IMR-90 (cell line): Measurements from ENCODE around the gene C15orf39. TPM values are rescaled to one million over a fixed set of nuclear protein-coding genes. Genes with fewer than 3 reads are reported as not detected.

Source experiments
- ATAC-seq: fragments of 200-7000 bp; cut with Tn5 transposase; 2 replicates; pipeline ENCODE4 v1.9.1; 2020; ENCODE audit warnings: low read depth, mild to moderate bottlenecking, moderate library complexity
- BruUV-seq: library from RNA; stranded (reverse); fragments of 400-500 nt; replicated peaks from 2 replicates; lab custom pipeline; 2021; lab: Mats Ljungman, UMichigan
- CTCF ChIA-PET: fragments of 300-600 bp; formaldehyde crosslinking; extraction: SDS; loops from one replicate; lab custom pipeline; 2021; ENCODE audit warnings: antibody characterized with exemption; lab: Yijun Ruan, JAX
- POLR2A ChIA-PET: fragments of 300-600 bp; sonication (Branson Sonifier 250); formaldehyde crosslinking; loops from one replicate; lab custom pipeline; 2022; ENCODE audit warnings: antibody characterized with exemption; ENCODE audit not compliant: unreplicated experiment; lab: Charles Lee
- DNase-seq: peaks from one replicate; pipeline ENCODE4 v3.0.0; 2013
- H2AFZ ChIP-seq: replicated peaks from 2 replicates; pipeline ENCODE3; 2013; ENCODE audit warnings: low read length, mild to moderate bottlenecking; ENCODE audit not compliant: poor library complexity
- H2AK5ac ChIP-seq: 2 replicates; pipeline ENCODE4 v1.6.1; 2013; ENCODE audit warnings: low read depth, low read length, inconsistent platforms
- H2AK9ac ChIP-seq: replicated peaks from 2 replicates; pipeline ENCODE3; 2013; ENCODE audit warnings: mild to moderate bottlenecking, low read depth, low read length, moderate library complexity; ENCODE audit not compliant: poor library complexity
- H2BK120ac ChIP-seq: 2 replicates; pipeline ENCODE4 v1.6.1; 2013; ENCODE audit warnings: low read depth, low read length, inconsistent platforms
- H2BK15ac ChIP-seq: 3 replicates; pipeline ENCODE4 v1.6.1; 2013; ENCODE audit warnings: low read depth, low read length, inconsistent platforms
- H2BK20ac ChIP-seq: 2 replicates; pipeline ENCODE4 v1.6.1; 2013; ENCODE audit warnings: low read depth, mild to moderate bottlenecking, inconsistent platforms, low read length, moderate library complexity
- H2BK5ac ChIP-seq: 2 replicates; pipeline ENCODE4 v1.6.1; 2013; ENCODE audit warnings: mild to moderate bottlenecking, low read depth, low read length, inconsistent platforms; ENCODE audit not compliant: poor library complexity, severe bottlenecking
- H3K14ac ChIP-seq: replicated peaks from 2 replicates; pipeline ENCODE4 v1.6.1; 2013; ENCODE audit warnings: low read depth, low read length, inconsistent platforms
- H3K18ac ChIP-seq: 2 replicates; pipeline ENCODE4 v1.6.1; 2013; ENCODE audit warnings: low read depth, low read length, control low read depth
- H3K23ac ChIP-seq: 2 replicates; pipeline ENCODE4 v1.6.1; 2013; ENCODE audit warnings: low read depth, low read length, inconsistent platforms
- H3K27ac ChIP-seq: 2 replicates; pipeline ENCODE4 v1.5.1; 2013; ENCODE audit warnings: mild to moderate bottlenecking, control low read depth, low read length; ENCODE audit not compliant: insufficient read depth
- H3K27me3 ChIP-seq: 2 replicates; pipeline ENCODE4 v1.6.1; 2013; ENCODE audit warnings: low read length; ENCODE audit not compliant: control insufficient read depth, insufficient read depth
- H3K36me3 ChIP-seq: 2 replicates; pipeline ENCODE4 v1.6.1; 2013; ENCODE audit warnings: low read length, mixed read lengths; ENCODE audit not compliant: control insufficient read depth, insufficient read depth
- H3K4ac ChIP-seq: 2 replicates; pipeline ENCODE4 v1.6.1; 2013; ENCODE audit warnings: low read depth, low read length, inconsistent platforms
- H3K4me1 ChIP-seq: 2 replicates; pipeline ENCODE4 v1.6.1; 2013; ENCODE audit warnings: low read length, mixed read lengths; ENCODE audit not compliant: control insufficient read depth, insufficient read depth
- H3K4me2 ChIP-seq: 2 replicates; pipeline ENCODE4 v1.6.1; 2013; ENCODE audit warnings: low read depth, mild to moderate bottlenecking, control low read depth, low read length, moderate library complexity
- H3K4me3 ChIP-seq: 2 replicates; pipeline ENCODE4 v1.5.1; 2013; ENCODE audit warnings: low read depth, mild to moderate bottlenecking, control low read depth, low read length, moderate library complexity; ENCODE audit not compliant: insufficient read depth
- H3K56ac ChIP-seq: 2 replicates; pipeline ENCODE4 v1.6.1; 2013; ENCODE audit warnings: low read length, inconsistent platforms; ENCODE audit not compliant: insufficient read depth; ENCODE audit errors: extremely low read depth
- H3K79me1 ChIP-seq, 2 experiments: 2 replicates each; pipeline ENCODE4 v1.6.1; 2013; ENCODE audit warnings: low read length in 2 of 2, inconsistent platforms in 1 of 2, low read depth in 1 of 2
- H3K9ac ChIP-seq: 2 replicates; pipeline ENCODE4 v1.6.1; 2013; ENCODE audit warnings: low read depth, low read length, control low read depth
- H3K9me1 ChIP-seq: 2 replicates; pipeline ENCODE4 v1.6.1; 2013; ENCODE audit warnings: low read length, inconsistent platforms; ENCODE audit not compliant: insufficient read depth
- H3K9me3 ChIP-seq: 2 replicates; pipeline ENCODE4 v1.6.1; 2013; ENCODE audit warnings: low read length; ENCODE audit not compliant: control insufficient read depth, insufficient read depth
- H4K20me1 ChIP-seq: 2 replicates; pipeline ENCODE4 v1.6.1; 2013; ENCODE audit warnings: low read length, inconsistent platforms; ENCODE audit not compliant: insufficient read depth
- H4K5ac ChIP-seq: 2 replicates; pipeline ENCODE4 v1.6.1; 2013; ENCODE audit warnings: mild to moderate bottlenecking, low read depth, low read length, control low read depth
- H4K8ac ChIP-seq, 2 experiments: 2 replicates each; pipeline ENCODE4 v1.6.1; 2013; ENCODE audit warnings: low read depth in 2 of 2, low read length in 2 of 2, control low read depth in 1 of 2, inconsistent platforms in 1 of 2
- H4K91ac ChIP-seq: 2 replicates; pipeline ENCODE4 v1.6.1; 2013; ENCODE audit warnings: low read depth, low read length, inconsistent platforms; ENCODE audit not compliant: insufficient read depth
- BHLHE40 ChIP-seq: fragments of 150-350 bp; IDR thresholded peaks from 2 replicates; pipeline ENCODE4 v1.6.1; 2016; ENCODE audit warnings: mild to moderate bottlenecking, low read depth, low read length
- CEBPB ChIP-seq: IDR thresholded peaks from 2 replicates; pipeline ENCODE4 v1.6.1; 2012; ENCODE audit warnings: low read depth, low read length, improper control_type of control experiment
- CHD1 ChIP-seq: IDR thresholded peaks from 2 replicates; pipeline ENCODE4 v1.6.1; 2012; ENCODE audit warnings: low read depth, low read length, improper control_type of control experiment
- FOS ChIP-seq: fragments of 150-350 bp; IDR thresholded peaks from 2 replicates; pipeline ENCODE4 v1.6.1; 2016; ENCODE audit warnings: low read depth, low read length
- MAZ ChIP-seq: IDR thresholded peaks from 2 replicates; pipeline ENCODE4 v1.6.1; 2012; ENCODE audit warnings: low read depth, mild to moderate bottlenecking, low read length, improper control_type of control experiment, moderate library complexity, borderline replicate concordance
- MXI1 ChIP-seq: IDR thresholded peaks from 2 replicates; pipeline ENCODE4 v1.6.1; 2012; ENCODE audit warnings: low read depth, mild to moderate bottlenecking, low read length, moderate library complexity, borderline replicate concordance
- NFE2L2 ChIP-seq: fragments of 150-350 bp; IDR thresholded peaks from 2 replicates; pipeline ENCODE4 v1.6.1; 2016; ENCODE audit warnings: low read depth, mild to moderate bottlenecking, low read length
- POLR2A ChIP-seq: IDR thresholded peaks from 2 replicates; pipeline ENCODE4 v1.6.1; 2012; ENCODE audit warnings: mild to moderate bottlenecking, low read depth, low read length
- RAD21 ChIP-seq: IDR thresholded peaks from 2 replicates; pipeline ENCODE4 v1.6.1; 2012; ENCODE audit warnings: low read length, improper control_type of control experiment
- RCOR1 ChIP-seq: IDR thresholded peaks from 2 replicates; pipeline ENCODE4 v1.6.1; 2012; ENCODE audit warnings: mild to moderate bottlenecking, low read length, improper control_type of control experiment; ENCODE audit not compliant: insufficient replicate concordance
- SMC3 ChIP-seq: fragments of 150-350 bp; IDR thresholded peaks from 2 replicates; pipeline ENCODE4 v1.6.1; 2016; ENCODE audit warnings: low read depth, mild to moderate bottlenecking, antibody characterized with exemption, low read length, moderate library complexity
- WGBS, 2 experiments: methylation state at CpG; one replicate each; pipeline versions ENCODE4 v1.1.5 to v1.1.7; 2013; ENCODE audit warnings: missing lambda C conversion rate in 2 of 2; ENCODE audit not compliant: insufficient read length in 1 of 2; ENCODE audit errors: extremely low coverage in 2 of 2; 5-methylcytosine and 5-hydroxymethylcytosine counted together
- dilution Hi-C: fragments of 300-500 bp; cut with HindIII; formaldehyde crosslinking; loops from one replicate; pipeline ENCODE4 v1.14.3; 2018; ENCODE audit warnings: low sequenced_read_pairs; ENCODE audit not compliant: unreplicated experiment
- in situ Hi-C: fragments of 300-500 bp; cut with MboI; formaldehyde crosslinking; loops from 3 replicates; pipeline ENCODE4 v1.14.3; 2019; ENCODE audit warnings: low sequenced_read_pairs, inconsistent platforms, mixed read lengths
- intact Hi-C: fragments of 100-400 bp; cut with micrococcal nuclease; formaldehyde crosslinking; loops from 2 replicates; pipeline ENCODE4 v1.10.0; 2022
- polyA plus RNA-seq, 3 experiments: library from polyadenylated mRNA; depleted of rRNA; stranded (reverse); fragments of >200 nt; gene quantifications; 2 replicates each; pipeline ENCODE4 v1.2.3, GENCODE V29; 2012; ENCODE audit warnings: low replicate concordance in 1 of 3
- total RNA-seq: library from RNA; depleted of rRNA; stranded (reverse); fragments of >200 nt; gene quantifications from 2 replicates; pipeline ENCODE4 v1.2.3, GENCODE V29; 2012
- TF ChIP-seq, protein P1 (sequence below): fragments of 150-350 bp; IDR thresholded peaks from 2 replicates; pipeline ENCODE4 v1.6.1; 2016; ENCODE audit warnings: low read depth, mild to moderate bottlenecking, low read length, moderate library complexity, borderline replicate concordance
- TF ChIP-seq, protein P2 (sequence below): conservative IDR thresholded peaks from 2 replicates; pipeline ENCODE4 v1.5.1; 2012; ENCODE audit warnings: mild to moderate bottlenecking, low read depth, low read length, improper control_type of control experiment

C15orf39 gene
- total and polyA plus RNA-seq, 2 of the 4 experiments (the other 2 are of a cell fraction), result 1.3 to 5.7 TPM

DNA sequence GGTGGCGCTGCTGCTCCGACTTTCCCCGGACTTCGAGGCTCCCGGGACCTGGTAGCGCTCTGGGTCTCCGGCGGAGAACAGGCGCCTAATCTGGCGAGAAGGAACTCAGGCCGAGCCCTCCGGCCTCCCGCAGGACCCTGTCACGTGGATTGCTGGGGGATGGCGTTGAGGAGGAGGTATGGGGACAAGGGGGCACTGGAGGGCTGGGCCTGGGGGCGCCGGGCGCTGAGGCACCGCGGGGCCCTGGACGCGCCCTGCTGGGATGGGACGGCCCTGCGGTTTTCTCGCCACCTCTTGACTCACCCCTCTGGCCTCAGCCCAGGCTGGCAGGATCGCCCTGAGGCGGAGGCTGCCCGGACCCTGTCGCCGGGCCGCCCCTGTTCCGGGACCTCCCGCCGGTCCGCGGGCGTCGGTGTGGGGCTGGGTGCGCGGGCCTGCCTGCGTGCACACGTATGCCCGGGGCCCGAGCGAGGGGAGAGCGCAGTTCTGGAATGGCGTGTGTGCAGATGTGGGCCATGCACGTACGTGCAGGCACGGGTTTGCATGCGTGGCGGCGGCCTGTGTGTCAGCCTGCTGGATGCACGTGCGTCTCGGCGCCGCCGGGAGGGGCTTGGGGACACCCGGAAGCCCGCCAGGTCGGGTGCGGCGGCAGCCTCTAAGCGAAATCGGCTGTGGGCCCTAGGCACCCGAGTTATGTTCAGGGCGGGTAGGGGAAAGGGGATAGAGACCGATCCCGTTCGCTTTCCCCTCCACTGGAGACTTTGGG, 752 bp downstream of the C15orf39 start:
- Histone ChIP-seq H3K79me1 (peaks cover 6 to 47% of the 10 kb centered on the region in 2 experiments; a peak in 3 of 4 replicates), H3K4me1 (peaks cover 8% of the 10 kb centered on the region; the same call in 1 of the 2 replicates), H2BK20ac (no peak overlapping the region), H3K4me2 (peak overlapping the region; percentile 80), H2BK120ac (peak overlapping the region; percentile 69), H2BK5ac (peak overlapping the region; percentile 81), H3K4me3 (peak overlapping the region; percentile 97), H3K9me3 (no peaks in the 10 kb centered on the region), H3K36me3 (peaks cover 12% of the 10 kb centered on the region; the same call in 1 of the 2 replicates), H3K9me1 (no peaks in the 10 kb centered on the region), H4K20me1 (peaks cover 51% of the 10 kb centered on the region), H2AK5ac (peak overlapping the region; percentile 91), H4K8ac (peak overlapping the region; percentile 61 to 74; a peak in 3 of 4 replicates), H3K9ac (peak overlapping the region; percentile 94), H2AFZ (peak overlapping the region; percentile 98), H3K56ac (peak overlapping the region; percentile 82), H3K18ac (peak overlapping the region; percentile 52), H3K27me3 (peaks cover 16% of the 10 kb centered on the region), H2BK15ac (no peak overlapping the region), H3K4ac (peak overlapping the region; percentile 57), H4K5ac (peak overlapping the region; percentile 53), H3K23ac (peak overlapping the region; percentile 73; the same call in 1 of the 2 replicates), H2AK9ac (peak overlapping the region; percentile 86), H3K27ac (peak overlapping the region; percentile 91), H4K91ac (peak overlapping the region; percentile 80), H3K14ac (peak overlapping the region; percentile 64)
- in situ Hi-C loops (loop anchor here (5.0 kb wide), 1 partner anchor 175 kb away; no protein-coding TSS in a partner anchor), intact Hi-C loops (loop anchor here (1.0 to 5.0 kb wide), 2 partner anchors 159 to 430 kb away; no protein-coding TSS in a partner anchor), dilution Hi-C loops (no loop called here)
- 0% methylated on average over 24 of the region's 71 CpGs; no CpG with 5 or more reads in 1 of the 2 experiments for WGBS, 2 experiments
- ChIA-PET POLR2A (interaction anchor here (1.2 to 1.3 kb wide), 2 partner anchors 159 to 173 kb away, joined by 3 to 8 read pairs; no protein-coding TSS in a partner anchor), CTCF (interaction anchor here (0.8 to 2.0 kb wide), 2 partner anchors 159 to 168 kb away, joined by 4 to 12 read pairs; no protein-coding TSS in a partner anchor)
- peak; percentile 46 for ATAC-seq
- BruUV-seq, result no TSS peak
- peak; percentile 86 for DNase-seq
- TF ChIP-seq, protein P1, sequence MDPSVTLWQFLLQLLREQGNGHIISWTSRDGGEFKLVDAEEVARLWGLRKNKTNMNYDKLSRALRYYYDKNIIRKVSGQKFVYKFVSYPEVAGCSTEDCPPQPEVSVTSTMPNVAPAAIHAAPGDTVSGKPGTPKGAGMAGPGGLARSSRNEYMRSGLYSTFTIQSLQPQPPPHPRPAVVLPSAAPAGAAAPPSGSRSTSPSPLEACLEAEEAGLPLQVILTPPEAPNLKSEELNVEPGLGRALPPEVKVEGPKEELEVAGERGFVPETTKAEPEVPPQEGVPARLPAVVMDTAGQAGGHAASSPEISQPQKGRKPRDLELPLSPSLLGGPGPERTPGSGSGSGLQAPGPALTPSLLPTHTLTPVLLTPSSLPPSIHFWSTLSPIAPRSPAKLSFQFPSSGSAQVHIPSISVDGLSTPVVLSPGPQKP, result no peak
- no peak for TF ChIP-seq CEBPB
- no peak for TF ChIP-seq RAD21
- peak; percentile 93 for TF ChIP-seq MXI1
- TF ChIP-seq, protein P2, sequence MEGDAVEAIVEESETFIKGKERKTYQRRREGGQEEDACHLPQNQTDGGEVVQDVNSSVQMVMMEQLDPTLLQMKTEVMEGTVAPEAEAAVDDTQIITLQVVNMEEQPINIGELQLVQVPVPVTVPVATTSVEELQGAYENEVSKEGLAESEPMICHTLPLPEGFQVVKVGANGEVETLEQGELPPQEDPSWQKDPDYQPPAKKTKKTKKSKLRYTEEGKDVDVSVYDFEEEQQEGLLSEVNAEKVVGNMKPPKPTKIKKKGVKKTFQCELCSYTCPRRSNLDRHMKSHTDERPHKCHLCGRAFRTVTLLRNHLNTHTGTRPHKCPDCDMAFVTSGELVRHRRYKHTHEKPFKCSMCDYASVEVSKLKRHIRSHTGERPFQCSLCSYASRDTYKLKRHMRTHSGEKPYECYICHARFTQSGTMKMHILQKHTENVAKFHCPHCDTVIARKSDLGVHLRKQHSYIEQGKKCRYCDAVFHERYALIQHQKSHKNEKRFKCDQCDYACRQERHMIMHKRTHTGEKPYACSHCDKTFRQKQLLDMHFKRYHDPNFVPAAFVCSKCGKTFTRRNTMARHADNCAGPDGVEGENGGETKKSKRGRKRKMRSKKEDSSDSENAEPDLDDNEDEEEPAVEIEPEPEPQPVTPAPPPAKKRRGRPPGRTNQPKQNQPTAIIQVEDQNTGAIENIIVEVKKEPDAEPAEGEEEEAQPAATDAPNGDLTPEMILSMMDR, result no peak
- TF ChIP-seq MAZ, result no peak; the same call in 1 of the 2 replicates
- TF ChIP-seq FOS, result peak; percentile 29; the same call in 1 of the 2 replicates
- peak; percentile 99 for TF ChIP-seq BHLHE40
- no peak; the same call in 1 of the 2 replicates for TF ChIP-seq SMC3
- peak; percentile 61 for TF ChIP-seq POLR2A
- peak; percentile 56; the same call in 1 of the 2 replicates for TF ChIP-seq CHD1
- no peak for TF ChIP-seq RCOR1
- no peak for TF ChIP-seq NFE2L2
